Spleen (tissue), 7 donors: ENCODE data around the gene AARS2.

Experiments
- CTCF ChIP-seq, 11 experiments: fragments of 200-600 bp in 7 of 11; fragments of 450-650 bp in 4 of 11; sonication (generic) in 4 of 11; IDR thresholded peaks in 8 of 11; conservative IDR thresholded peaks in 3 of 11; 1 replicate in 7 of 11; 2 replicates in 4 of 11; pipeline versions ENCODE4 v1.4.0 to v1.8.0; 2016 to 2021; ENCODE audit warnings: antibody characterized with exemption in 11 of 11, inconsistent platforms in 4 of 11, mild to moderate bottlenecking in 1 of 11
- POLR2A ChIP-seq, 3 donors: fragments of 450-650 bp; IDR thresholded peaks; one replicate each; pipeline ENCODE4 v1.5.1; 2017; ENCODE audit warnings: antibody characterized with exemption in 3 of 3, mild to moderate bottlenecking in 1 of 3
- donor health status: DM: no; HTN: no; CAD: no; lungs with moderate emphysema.
- donor health status: DM: no; HTN: no; CAD: no.
- donor health status: DM: no; HTN: no; CAD: no.

GRCh38 chr6:44342489-44342888 lies 29.3 kb upstream of the AARS2 start, which contains the start of gene SPATS1:
- TF ChIP-seq CTCF (IDR thresholded peaks at IDR 0.05 in 8 of 11, conservative IDR thresholded peaks at IDR 0.05 in 3 of 11), result no peak
- TF ChIP-seq POLR2A (IDR thresholded peaks at IDR 0.05), result no peak
